ENCODE results near the gene FAM98A.

FAM98A gene

GRCh38 chr2:33595385-33595784 is 3.7 kb downstream of the FAM98A start:
- DNase-seq, result no peak

GRCh38 chr2:33589444-33589843 is 9.7 kb downstream of the FAM98A start:
- no peak for DNase-seq

DNA sequence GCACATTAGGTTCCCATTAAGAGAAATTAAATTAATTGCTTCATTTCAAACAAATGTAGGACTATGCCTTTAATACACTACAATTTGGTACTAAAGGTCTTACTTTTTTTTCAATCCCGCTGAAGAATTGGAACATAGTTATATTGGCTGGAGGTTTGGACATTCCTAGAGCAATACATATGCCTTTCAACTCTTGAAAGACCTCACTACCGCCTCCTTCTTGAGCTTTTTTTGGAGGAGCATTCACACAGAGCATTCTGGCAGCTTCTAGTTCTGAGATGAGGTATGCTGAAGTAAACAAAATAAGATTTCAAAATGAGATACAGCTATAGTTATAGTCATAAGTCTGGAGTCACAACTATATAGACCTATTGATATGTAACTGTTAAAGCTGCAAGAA is 10.9 kb downstream of the FAM98A start:
- no peak for DNase-seq

- DNase-seq, result no peak
These were observed 12.3 kb downstream of the FAM98A start for GRCh38 chr2:33586766-33587165.

DNA sequence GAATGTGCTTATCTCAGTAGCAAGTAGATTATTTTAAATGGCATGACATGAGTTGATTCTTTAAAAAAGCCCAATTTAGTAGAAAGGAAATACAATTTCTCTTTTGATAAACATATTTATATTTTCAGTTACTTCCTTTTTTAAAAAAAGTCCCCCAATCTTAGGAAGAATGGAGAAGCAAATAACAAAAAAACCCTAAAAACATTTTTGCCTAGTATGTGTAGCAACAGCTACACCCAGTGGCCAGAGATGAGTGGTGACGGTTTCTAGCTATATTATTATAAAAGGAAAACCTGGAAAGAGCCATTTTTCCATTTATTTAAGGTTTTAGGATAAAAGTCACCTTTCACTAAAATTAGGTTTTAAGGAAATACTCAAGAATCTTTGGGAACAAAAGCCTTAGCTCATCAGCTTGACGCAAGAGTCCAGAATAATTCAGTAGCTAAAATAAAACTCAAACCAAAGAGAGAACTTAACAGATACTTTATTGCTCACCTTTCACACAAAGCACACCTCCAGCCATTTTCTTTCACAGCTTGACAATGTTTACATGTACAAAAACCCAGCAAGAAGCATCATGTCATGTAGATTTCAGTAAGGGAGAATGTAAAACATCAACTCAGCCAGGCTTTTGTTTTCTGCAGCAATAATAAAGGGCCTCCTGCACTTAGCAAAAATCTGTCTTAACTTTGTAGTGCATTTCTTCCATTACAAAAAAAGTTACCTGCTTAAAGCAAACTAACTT is 15.7 kb downstream of the FAM98A start:
- peak; percentile 17 for DNase-seq

DNA sequence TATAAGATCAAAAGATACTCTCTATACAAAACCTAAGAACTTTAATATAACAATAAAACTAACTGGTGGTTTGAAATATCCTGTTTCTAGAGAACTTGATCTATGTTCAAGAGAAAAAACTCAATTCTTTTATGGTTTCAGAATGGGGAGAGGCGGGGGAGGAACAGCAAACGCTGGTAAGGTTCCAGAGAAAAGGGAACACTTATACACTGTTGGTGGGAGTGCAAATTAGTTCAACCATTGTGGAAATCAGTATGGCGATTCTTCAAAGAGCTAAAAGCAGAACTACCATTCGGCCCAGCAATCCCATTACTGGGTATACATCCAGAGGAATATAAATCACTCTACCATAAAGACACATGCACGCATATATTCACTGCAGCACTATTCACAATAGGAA is 17.2 kb downstream of the FAM98A start:
- no peak for DNase-seq

- DNase-seq, result no peak
These were observed 19.9 kb downstream of the FAM98A start for GRCh38 chr2:33579227-33579626.

DNA sequence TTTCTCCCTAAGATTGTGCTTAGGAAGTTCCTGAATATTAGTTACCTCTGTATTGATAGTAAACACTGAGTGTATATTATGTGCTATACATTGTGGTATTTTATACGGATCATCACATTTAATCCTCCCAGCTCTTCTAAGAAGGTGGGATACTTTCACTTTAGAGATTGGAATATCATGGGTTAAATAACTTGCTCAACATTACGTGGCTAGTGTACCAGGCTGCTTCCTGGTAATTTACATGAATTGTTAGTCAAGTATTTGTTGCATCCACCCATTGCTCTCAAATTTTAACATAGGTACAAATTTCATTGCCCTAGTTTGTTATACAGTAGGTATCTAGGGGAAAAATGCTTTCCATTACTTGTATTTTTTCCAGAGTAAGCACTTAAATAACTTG is 21.4 kb downstream of the FAM98A start:
- no peak for DNase-seq

DNA sequence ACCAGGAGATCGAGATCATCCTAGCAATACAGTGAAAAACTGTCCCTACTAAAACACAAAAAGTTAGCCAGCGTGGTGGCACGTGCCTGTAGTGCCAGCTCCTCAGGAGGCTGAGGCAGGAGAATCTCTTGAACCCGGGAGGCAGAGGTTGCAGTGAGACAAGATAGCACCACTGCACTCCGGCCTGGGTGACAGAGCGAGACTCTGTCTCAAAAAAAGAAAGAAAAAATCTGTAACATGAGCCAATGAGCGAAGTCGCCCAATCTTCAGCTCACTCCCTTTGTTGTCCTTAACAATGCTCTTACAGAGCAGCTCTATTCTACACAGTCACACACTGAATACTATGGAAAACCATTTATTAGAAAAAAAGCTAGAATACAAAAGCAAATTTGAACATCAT is 22.0 kb downstream of the FAM98A start:
- DNase-seq, result no peak

DNA sequence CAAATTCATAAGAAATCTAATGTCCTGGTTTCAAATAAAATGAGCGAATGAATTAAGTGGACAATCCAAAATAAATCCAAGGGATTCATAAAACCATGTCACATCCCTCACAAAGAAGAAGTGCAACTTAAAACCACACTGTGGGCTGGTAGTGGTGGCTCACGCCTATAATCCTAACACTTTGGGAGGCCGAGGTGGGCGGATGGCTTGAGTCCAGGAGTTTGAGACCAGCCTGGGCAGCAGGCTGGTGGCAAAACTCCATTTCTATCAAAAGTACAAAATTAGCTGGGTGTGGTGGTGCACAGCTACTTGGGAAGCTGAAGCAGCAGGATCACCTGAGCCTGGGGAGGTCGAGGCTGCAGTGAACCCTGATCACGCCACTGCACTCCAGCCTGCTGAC is 25.4 kb downstream of the FAM98A start:
- DNase-seq, result no peak

GRCh38 chr2:33570681-33571080 is 28.4 kb downstream of the FAM98A start:
- DNase-seq, result no peak

DNA sequence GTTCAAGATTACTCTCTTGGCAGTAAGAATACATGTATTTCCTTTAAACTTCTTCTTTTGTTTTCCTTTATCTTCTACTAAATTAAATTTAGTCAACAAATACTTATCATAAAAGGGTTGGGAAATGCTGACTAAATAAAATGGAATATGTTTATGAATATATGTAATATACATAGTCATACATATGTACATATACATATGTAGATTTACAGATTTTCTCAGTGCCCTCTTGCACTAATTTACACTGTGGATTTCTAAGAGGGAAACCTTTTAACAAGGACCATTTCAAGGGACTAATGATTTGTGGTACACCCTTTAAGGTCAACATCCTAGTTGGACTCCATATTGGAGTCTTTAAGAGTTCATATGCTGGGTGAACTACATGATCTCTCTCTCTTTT is 37.2 kb downstream of the FAM98A start:
- no peak for DNase-seq

- no peak for DNase-seq
These were observed 39.1 kb downstream of the FAM98A start for GRCh38 chr2:33560017-33560416.

- no peak for DNase-seq
These were observed 39.8 kb downstream of the FAM98A start for GRCh38 chr2:33559328-33559727.

GRCh38 chr2:33555681-33556080 is 43.4 kb downstream of the FAM98A start:
- DNase-seq, result no peak

DNA sequence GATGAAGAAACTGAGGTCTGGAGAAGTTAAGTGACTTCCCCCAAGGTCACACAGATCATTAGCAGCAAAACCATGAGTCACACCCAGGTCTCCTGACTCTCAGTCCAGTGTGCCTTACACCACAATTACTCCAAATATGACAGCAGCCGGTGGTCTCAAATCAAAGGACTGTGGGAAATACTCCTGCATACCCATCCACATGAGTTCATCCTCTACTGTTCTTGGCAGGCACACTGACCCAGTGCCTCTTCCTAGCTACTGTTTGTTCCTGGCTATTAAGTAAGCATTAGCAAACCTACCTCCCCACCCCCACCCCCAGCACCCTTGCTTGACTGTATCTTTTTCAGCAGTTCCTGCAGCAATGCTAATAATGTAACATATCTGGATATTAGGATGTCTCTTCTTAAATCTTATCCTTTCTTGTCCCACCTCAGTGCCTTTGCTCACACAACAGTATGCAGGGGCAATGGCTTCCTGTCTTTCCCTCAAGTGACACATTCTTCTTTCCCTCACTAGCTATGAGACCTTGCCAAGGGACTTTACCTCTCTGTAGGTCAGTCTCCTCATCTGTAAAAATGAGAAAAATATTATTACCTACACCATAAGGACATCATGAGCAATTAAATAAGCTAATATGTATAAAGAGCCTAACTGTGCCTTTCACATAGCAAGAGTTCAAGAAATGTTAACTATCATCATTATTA is 46.2 kb downstream of the FAM98A start:
- DNase-seq, result no peak

- no peak for DNase-seq
These were observed 48.9 kb downstream of the FAM98A start for GRCh38 chr2:33550206-33550605.

DNA sequence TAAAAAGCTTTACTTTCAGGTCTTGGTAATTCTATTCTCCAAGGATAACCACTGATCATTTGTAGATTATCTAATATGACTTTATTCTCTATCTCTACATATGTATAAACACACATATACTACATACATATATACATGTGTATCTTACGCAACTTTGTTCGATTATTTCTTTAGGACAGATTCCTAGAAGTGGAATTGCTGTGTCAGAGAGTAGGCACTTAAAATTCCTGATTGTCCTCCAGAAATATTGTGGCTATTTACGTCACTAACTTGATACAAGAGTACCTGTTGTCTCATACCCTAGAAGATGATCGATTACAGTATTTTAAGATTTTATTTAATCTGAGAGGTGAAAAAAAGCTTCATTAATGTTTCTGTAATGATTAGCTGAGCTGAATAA is 57.9 kb downstream of the FAM98A start:
- DNase-seq, result no peak

DNA sequence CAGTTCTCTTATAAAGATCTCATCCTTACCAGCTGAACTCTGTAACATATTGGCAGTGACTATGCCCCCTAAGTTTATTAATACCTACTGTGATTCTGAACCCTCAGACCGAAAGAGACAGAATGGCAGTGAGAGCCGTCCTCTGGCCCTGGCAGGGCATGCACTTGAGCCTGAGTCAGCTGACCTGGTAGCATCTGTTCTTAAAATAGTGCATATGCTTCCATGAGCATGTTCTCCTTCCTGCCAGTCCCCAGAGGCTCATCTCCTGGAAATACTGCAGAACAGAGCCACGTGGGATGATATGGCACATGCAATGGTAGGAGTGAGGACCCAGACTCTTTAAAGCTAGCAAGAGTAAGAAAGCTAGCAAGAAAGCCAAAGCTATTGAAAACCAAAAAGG is 63.7 kb downstream of the FAM98A start:
- no peak for DNase-seq

Measured in DMS79 treated with DMSO at 0.1 percent for 48 hours (cell line).